Vagina (tissue), 2 donors: Measurements from ENCODE around the gene LDB2.
"Not testable (repeated sequence)": the region's sequence is repeated elsewhere in the genome, so short reads cannot be mapped to it uniquely, and the experiment has no call there.

Experiments used
- CTCF ChIP-seq, 3 experiments: fragments of 450-650 bp in 2 of 3; fragments of 200-600 bp in 1 of 3; sonication (generic) in 1 of 3; IDR thresholded peaks; one replicate each; pipeline ENCODE4 v1.5.1; 2017 to 2019; ENCODE audit warnings: antibody characterized with exemption in 3 of 3, mild to moderate bottlenecking in 2 of 3, moderate library complexity in 2 of 3
- POLR2AphosphoS5 ChIP-seq, 2 donors: sonication (generic); formaldehyde crosslinking; IDR thresholded peaks; one replicate each; pipeline ENCODE4 v1.9.0; 2017; ENCODE audit warnings: antibody characterized with exemption in 2 of 2, mild to moderate bottlenecking in 2 of 2, low read depth in 1 of 2; ENCODE audit not compliant: insufficient read depth in 1 of 2

DNA sequence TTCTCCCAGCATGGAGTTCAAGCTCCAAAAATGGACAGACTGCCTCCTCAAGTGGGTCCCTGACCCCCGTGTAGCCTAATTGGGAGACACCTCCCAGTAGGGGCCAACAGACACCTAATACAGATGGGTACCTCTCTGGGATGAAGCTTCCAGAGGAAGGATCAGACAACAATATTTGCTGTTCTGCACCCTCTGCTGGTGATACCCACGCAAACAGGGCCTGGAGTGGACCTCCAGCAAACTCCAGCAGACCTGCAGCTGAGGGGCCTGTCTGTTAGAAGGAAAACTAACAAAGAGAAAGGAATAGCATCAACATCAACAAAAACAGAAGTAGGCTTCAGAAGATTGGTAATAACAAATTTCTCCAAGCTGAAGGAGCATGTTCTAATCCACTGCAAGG is 269.2 kb downstream of the LDB2 start:
- not testable (repeated sequence) for TF ChIP-seq CTCF (IDR thresholded peaks at IDR 0.05); POLR2AphosphoS5 (IDR thresholded peaks at IDR 0.05; ENCODE audit: insufficient read depth in 1 of 2, low read depth in 1 of 2)
